GM21717 (cell line): ENCODE data around the gene LCOR.

Experiments
- ATAC-seq: cut with Tn5 transposase; IDR thresholded peaks from one replicate; pipeline ENCODE4 v1.9.1; 2021; ENCODE audit warnings: mild to moderate bottlenecking, moderate library complexity; ENCODE audit not compliant: unreplicated experiment

The LCOR gene

DNA sequence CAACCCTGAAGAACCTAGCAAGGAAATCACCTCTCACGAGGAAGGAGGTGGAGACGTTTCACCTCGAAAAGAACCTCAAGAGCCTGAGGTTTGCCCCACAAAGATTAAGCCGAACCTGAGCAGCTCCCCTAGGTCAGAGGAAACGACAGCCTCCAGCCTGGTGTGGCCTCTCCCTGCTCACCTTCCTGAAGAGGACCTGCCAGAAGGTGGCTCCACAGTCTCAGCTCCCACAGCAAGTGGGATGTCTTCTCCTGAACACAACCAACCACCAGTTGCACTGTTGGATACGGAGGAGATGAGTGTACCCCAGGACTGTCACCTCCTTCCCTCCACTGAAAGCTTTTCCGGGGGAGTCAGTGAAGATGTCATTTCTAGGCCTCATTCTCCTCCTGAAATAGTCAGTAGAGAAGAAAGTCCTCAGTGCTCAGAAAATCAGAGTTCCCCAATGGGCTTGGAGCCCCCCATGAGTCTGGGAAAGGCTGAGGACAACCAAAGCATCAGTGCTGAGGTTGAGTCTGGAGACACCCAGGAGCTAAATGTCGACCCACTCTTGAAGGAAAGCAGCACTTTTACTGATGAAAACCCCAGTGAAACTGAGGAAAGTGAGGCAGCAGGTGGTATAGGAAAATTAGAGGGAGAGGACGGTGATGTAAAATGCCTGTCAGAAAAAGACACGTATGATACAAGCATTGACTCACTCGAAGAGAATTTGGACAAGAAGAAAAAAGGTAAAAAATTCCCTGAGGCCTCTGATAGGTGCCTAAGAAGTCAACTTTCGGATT lies 150.2 kb downstream of the LCOR start:
- no peak for ATAC-seq

DNA sequence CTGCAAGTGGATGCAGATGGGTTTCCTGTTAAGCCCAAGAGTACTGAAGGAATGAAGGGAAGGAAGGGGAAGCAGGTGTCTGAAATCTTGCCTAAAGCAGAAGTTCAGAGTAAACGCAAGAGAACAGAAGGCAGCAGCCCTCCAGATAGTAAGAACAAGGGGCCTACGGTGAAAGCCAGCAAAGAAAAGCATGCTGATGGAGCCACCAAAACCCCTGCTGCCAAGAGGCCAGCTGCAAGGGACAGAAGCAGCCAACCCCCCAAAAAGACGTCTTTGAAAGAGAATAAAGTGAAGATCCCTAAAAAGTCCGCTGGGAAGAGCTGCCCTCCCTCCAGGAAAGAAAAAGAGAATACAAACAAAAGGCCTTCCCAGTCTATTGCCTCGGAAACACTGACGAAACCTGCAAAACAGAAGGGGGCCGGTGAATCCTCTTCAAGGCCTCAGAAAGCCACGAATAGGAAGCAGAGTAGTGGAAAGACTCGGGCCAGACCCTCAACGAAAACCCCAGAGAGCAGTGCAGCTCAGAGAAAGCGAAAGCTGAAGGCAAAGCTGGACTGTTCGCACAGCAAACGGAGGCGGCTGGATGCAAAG lies 152.5 kb downstream of the LCOR start:
- ATAC-seq, result no peak

DNA sequence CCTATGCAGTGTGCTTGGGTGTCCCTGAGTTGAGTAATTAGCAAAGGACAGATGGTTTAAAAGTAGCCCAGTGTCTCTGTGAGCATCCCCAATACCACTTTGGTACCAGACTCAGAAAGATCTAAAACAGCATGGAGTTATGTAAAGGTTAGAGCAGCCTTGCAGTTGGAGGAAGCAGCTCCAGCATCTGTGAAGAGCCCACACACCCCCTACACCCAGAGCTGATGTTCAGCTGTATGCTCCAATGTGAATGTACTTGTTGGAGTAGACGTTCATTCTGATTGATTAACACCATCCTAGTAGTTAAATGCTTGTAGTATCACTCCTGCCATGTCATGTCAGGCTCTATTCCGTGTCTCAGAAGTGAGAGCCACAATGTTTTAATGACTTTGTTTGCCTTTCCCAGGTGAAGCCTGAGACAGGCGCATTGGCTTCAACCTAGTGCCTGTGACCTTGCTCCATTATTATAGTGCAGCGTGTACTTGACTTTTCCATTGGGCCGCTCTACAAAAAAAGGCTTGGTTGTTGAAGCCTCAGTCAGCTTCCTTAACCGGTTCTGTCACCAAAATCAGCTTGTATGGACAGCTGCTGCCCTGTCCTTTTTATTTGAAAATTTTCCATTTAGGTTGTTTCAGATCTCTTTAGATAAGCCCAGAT lies 154.2 kb downstream of the LCOR start:
- ATAC-seq, result no peak

GRCh38 chr10:96987141-96987841 lies 155.2 kb downstream of the LCOR start:
- ATAC-seq, result no peak

DNA sequence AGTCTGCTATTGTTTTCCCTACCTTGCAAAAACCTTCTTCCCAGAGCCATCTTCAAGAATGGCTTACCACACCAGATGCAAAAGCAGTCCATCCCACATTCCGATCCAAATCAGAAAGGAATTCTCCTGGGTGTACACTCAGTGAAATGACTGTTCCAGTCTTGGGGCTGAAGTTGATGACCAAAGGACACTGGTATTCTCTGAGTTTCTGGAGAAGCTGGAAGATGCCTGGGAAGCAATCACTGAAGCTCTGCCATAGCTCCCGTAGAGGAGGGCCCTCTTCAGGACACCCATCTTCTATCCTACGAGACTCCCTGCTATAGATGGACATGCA lies 155.7 kb downstream of the LCOR start:
- no peak for ATAC-seq

- no peak for ATAC-seq
Observed at GRCh38 chr10:96988426-96988825, 156.3 kb downstream of the LCOR start.

- ATAC-seq, result no peak
Observed at GRCh38 chr10:96991313-96991841, 159.3 kb downstream of the LCOR start.

GRCh38 chr10:96992721-96993120 lies 160.6 kb downstream of the LCOR start:
- ATAC-seq, result no peak

DNA sequence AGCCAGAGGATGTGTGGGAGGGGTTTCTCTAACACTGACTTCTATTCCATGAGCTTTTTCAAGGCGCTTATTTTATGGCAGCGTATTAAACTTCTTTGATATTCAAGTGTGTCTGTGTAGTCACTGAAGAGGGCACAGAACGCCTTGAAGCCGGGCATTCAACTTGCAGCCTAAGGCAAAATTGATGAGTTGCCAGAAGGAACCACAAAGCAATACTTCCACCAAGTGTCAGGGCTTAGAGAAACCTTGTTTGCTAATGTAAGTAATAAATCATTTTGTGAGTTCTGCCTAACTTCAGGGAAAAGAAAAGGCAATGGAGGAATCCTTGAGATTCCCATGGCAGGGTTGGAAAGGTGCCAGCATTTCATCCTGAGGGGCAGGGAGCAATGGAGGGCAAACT lies 163.8 kb downstream of the LCOR start:
- ATAC-seq, result no peak

DNA sequence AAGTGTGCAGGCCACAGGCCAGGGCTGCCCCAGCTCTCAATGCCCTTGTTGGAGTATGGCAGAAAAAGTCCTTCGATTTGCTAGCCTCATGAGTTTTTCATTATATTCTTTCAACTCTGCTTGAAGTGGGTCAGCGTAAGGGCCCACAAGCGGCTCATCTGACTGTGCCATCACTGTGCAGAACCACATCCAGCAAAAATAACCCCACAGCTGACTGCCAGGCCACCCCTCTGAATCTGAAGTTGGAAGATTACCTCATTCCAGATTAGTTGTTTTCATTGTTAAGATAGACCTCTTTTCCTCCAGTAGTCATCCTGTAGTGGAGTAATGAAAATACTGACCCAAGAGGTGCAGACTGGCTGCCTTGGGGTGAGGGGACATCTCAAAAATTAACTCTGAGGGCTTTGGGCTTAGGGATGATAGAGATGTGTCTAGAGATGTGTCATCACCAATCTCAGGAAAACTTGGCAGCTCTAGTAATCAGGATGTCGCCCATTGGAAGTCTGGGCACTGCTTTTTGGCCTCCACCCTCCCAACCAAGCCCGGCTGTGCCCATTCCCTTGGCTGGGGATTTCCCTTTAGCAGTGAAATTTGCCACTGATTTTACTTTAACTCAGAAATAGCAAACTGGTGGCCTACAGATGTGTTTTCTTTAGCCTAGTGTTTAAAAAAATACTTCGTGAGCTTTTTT lies 164.3 kb downstream of the LCOR start:
- no peak for ATAC-seq

- ATAC-seq, result no peak
Observed at GRCh38 chr10:96998329-96998888, 166.3 kb downstream of the LCOR start.

DNA sequence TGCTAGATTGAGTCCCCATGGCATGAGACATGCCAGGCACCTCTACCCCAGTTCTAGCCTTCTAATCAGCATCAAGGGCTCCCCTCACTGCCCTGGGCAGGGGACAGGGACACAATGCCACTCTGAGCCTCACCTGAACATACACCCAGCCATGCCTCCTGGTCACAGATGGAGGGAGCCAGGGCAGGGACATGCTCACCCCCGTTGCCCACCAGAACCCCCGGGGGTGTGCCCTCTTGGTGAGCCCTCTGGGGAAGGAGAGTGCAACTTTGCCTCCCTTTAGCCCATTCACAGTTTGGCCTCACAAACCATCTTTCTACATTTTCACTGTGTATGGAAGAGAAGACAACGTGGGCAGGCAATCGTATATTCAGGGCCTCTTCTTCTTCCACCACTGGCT lies 167.2 kb downstream of the LCOR start:
- ATAC-seq, result no peak

- ATAC-seq, result no peak
Observed at GRCh38 chr10:96999987-97000386, 167.9 kb downstream of the LCOR start.

- no peak for ATAC-seq
Observed at GRCh38 chr10:97000487-97001182, 168.5 kb downstream of the LCOR start.

- no peak for ATAC-seq
Observed at GRCh38 chr10:97001183-97001991, 169.3 kb downstream of the LCOR start.

DNA sequence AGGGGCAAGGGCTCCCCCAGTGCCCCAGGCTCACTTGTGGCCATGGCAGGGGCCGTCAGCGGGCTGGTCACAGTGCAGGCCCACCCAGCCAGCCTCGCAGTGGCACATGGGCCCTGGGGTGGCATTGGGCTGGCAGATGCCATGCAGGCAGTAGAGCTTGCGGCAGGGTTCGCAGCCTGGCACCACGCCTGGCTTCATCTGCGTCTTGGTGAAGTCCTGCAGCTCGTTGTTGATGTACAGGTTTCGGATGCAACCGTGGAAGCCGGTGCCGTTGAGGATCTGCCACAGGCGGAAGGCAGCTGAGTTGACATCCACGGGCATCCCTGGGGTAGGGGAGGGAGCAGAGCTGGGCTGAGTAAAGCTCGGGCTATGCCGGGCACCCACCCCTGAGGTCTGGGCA lies 170.6 kb downstream of the LCOR start:
- no peak for ATAC-seq

DNA sequence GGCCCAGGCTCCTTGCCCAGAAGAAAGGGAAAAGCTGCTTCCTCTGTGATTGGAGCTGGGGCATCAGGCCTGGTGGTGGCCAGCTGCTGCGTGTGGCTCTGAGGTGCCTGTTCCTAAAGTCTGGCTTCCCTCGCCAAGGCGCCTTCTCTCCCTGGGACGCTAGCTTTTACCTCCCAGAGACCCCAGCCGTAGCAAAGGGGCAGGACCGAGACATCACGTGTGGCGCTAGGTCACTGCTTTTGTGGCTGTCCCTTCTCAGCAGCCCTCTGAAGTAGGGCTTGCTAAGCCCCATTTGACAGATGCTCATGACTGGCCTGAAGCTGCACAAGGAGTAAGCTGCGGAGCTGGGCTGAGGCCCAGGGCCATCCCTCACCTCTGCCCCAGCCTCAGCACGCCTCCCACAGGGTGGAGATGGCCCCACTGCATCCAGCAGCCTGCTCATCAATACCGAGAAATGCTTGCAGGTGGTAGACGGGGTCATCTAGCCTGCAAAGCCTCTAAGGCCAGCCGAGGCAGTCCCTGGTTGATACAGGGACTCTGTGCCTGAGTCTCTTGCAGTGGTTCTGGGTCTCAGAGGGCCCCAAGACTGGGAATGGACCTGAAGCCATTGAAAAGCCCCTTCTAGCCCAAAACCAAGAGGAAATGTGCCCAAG lies 171.2 kb downstream of the LCOR start:
- no peak for ATAC-seq

DNA sequence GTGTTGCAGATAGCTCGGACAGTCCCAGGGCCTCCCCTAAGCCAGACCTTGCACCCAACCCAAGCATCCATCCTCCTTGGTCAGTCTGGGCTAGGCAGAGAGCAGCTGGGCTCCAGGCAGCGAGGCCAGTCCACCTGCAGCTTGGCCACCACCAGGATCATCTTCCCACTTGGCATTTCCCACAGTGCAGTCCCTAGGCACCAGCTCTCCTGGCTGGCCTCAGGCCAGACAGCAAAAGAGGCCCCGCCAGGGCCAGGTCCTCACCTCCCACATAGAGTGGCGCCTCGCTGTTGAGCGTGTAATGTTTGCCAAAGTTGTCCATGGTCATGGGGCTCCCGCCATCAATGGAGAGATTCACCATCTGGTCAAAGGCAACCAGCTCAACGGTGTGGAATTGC lies 171.7 kb downstream of the LCOR start:
- ATAC-seq, result no peak

DNA sequence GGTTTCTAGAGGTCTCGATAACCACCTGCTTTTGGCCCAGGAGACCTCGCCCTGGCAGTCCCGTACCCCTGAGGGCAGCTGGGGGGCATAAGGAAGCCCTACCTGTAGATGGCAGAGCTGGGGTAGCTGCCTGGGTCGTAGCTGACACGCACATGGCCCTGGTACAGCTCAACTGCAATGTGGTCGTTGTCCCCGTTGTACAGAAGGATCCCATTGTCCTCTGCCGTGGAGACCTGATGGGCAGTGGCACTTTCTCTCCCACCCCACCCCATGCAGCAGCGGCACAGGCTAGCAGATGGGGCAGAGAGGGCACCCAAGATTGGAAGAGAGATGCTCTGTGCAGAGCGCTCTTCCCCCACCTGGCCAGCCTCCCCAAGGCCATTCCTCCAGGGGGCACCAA lies 172.5 kb downstream of the LCOR start:
- no peak for ATAC-seq
